ENCODE measurements around the gene PGLYRP3.
"Not testable (repeated sequence)": the region's sequence is repeated elsewhere in the genome, so short reads cannot be mapped to it uniquely, and the experiment has no call there.

Gene PGLYRP3

DNA sequence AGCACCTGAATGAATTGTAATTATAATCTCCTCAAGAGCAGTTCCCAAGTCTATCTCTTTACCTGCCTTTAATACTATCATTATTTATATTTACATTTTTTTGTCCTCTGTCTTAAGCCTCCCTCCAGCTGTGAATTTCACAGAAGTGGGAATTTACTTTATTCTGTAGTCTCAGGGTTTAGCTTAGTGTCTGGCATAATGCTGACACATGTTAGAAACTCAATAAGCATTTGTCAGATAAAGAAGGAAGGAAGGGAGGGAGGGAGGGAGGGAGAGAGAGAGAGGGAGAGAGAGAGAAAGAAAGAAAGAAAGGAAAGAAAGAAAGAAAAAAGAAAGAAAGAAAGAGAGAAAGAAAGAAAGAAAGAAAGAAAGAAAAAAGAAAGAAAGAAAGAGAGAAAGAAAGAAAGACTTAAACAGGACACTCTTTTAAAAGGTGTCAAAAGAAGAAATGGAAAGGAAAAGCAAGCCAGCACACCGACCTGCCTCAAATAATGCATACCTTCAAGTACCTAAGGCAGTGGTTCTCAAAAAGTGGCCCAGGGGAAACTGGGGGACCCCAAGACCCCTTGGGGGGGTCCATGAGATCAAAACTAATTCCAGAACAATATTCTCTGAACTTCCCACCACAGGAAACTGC is 37.7 kb upstream of the PGLYRP3 start:
- peak in 3 of 42 donors; percentile 1 to 12 (median 2) for DNase-seq
- intact Hi-C loops (cut with DNase I) = no loop called here

DNA sequence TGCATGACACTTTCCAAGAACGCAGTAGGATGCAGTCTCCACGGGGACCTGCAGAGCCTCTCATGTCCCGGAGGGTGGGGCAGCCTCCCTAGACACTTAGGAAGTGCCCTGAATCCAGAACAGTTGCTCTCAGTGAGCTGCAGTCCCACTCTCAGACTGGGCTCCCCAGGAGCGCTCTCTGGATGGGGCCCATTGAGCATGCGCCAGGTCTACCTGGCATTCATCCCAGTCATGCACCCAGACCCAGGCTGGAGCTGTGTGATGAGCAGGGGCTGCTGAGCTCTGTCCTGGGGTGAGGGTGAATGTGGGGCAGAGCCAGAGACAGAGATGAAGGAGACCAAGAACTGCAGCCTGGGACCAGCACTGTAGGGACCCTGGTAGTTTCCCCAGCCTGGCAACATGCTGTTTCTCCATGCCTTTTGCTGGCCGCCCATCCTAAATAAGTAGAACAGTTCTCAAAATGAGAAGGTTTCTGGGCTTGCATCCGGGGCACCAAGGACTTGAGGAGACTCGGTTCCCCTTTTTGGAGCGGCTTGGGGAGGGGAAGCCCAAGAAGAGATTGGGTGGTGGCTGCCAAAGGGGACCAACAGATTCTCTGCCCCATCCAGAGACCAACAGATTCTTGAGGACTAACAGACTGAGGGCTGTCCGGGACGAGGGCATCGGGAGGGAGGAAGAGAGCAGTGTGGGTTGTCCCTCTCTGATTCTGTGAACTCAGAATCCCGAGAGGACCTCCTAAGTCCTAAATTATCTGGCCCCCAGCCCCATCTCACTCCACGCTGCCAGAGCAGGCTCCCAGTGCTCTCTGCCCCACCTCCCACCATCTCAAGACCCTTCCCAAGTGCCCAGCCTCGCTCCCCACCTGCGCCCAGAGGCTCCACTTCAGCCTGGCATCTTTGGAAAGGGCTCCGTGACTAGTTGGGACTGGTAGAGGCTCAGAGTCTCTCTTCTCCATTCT is 36.9 kb upstream of the PGLYRP3 start:
- DNase-seq = peak in 4 of 42 donors; percentile 6 to 39 (median 20)
- intact Hi-C loops (cut with DNase I) = no loop called here

DNA sequence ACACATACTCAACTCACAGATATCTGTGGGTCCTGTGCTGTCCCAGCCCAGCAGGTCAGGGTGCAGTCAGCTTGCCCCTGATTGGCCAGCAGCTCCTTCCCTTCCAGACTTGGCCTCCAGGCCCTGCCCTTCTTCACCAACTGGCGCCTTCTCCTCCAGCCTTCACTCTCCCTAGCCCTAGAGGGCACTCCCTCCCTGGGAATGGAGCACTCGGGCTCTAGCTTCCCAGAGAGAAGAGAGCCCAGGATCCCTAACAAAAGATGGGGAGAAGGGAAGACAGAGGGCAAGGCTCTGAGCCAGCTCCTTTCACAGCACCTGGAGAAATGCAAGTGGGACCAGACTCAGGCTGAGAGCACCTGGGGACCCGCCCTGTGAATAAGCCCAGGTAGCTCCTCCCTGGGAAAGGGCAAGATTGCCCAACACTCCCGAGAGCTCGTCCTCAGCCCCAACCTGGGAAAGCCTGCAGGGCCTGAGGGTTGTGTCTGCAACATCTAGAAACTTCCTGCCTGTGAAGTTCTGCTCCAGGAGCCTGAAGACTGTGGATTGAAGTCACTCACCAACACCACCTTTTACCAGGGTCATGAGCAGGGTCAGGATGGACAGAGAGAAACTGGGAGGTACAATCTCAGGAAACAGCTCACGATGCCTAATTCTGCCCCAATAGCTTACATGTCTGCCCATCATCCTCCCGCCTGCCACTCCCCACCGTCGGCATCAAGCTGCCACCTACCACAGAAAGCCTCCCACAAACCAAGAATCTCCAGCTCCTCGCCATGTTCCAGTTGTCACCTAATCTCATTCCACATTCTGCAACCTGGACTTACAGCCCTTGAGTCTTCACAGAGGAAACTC is 36.0 kb upstream of the PGLYRP3 start, which contains the start of gene PGLYRP4:
Gene PGLYRP4 (minus strand): TSS at position 331 of the 852 bp plus-strand sequence. CDS start 909 bp downstream, outside the sequence.
- intact Hi-C loops (cut with DNase I) = no loop called here
- peak in 3 of 42 donors; percentile 11 to 24 (median 16) for DNase-seq

DNA sequence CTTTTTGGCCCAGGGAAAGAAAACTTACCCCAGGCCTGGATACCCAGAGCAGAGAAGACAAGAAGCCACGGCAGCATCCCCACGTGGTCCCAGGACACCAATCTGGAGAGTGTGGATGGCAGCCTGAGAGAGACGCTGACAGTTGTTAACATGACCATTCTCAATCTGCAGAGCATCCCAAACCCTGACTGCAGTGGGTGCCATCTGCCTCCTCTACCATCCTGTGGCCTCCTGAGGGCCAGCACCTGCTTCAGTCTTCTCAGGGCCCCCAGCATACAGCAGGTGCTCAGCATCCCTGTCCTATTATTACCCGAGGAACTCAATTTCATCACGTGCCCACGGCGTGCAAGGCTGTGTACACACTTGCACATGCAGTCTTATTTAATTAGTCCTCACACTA is 35.1 kb upstream of the PGLYRP3 start:
- intact Hi-C loops (cut with DNase I) = no loop called here
- peak in 2 of 42 donors; percentile 6 to 24 for DNase-seq

DNA sequence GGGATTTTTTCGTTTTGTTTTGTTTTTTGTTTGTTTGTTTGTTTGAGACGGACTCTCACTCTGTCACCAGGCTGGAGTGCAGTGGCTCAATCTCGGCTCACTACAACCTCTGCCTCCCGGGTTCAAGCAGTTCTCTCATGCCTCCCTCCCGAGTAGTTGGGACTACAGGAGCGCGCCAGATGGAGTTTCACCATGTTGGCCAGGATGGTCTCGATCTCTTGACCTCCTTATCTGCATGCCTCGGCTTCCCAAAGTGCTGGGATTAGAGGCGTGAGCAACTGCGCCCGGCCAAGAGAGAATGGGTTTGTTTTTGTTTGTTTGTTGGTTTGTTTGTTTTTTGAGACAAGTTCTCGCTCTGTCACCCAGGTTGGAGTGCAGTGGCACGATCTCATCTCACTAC is 34.3 kb upstream of the PGLYRP3 start:
- DNase-seq = peak in 3 of 42 donors; percentile 8 to 25 (median 25)
- intact Hi-C loops (cut with DNase I) = not testable (repeated sequence)

- DNase-seq = peak in 2 of 42 donors; percentile 8 to 9
- intact Hi-C loops (cut with DNase I) = no loop called here
Measured at GRCh38 chr1:153346077-153346723, 33.4 kb upstream of the PGLYRP3 start.

DNA sequence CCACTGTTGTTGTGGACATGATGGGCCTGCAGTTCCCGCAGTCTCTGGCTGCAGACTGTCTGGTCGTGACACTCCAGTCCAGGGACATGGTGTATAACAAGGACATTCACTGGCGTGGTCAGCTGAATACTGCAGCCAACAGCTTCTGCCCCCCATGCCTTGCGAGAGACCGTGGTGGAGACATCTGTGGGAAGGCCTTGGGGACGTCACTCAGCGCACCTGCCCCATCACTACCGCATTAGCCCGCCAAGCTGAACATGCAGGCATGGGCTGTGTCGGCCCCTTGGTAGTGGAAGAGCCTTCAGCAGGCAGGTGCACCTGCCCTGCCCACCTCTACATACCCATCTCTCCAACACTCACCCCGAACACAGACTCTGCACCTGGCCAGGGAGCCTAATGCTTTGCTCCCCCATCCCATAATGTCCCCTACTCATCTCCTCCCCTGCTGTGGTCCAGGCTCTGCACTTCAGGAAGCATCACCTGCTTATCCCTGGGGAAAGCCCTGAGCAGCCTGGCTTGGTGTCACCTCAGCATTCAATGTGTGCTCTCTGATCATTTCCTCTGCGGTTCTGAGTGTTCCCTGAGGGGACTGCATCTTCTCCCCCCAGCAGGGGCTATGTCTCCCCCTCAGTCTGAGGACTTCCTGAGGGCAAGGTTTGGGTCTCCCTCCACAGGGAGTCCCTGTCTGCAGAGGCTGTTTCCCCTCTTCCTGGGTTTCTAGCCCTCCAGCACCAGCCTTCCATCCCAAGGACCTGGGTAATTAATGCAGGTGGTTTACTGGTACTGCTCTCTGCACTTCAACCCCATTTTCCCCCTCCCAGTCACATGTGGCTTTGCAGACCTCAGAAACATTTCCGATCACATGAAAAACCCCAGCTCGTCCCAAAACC is 32.7 kb upstream of the PGLYRP3 start:
- intact Hi-C loops (cut with DNase I) = no loop called here
- peak in 2 of 42 donors; percentile 10 to 33 for DNase-seq

DNA sequence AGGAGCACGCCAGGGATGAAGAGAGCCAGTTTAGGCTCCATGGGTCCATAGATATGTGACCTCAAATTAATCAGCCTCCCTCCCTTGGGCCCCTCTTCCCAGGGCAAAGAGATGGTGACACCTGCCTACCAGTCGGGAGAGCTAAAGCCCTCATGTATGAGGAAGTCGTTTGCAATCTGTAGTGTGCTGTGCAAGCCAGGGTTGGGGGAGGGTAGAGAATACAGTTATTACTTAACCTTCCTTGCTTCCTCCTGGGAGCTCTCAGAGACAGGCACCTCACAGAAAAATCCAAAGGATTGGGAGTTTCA is 31.9 kb upstream of the PGLYRP3 start:
- peak in 3 of 42 donors; percentile 5 to 20 (median 20) for DNase-seq
- intact Hi-C loops (cut with DNase I) = no loop called here

GRCh38 chr1:153343811-153344717 is 31.3 kb upstream of the PGLYRP3 start:
- DNase-seq = peak in 1 of 42 donors; percentile 22
- intact Hi-C loops (cut with DNase I) = no loop called here

DNA sequence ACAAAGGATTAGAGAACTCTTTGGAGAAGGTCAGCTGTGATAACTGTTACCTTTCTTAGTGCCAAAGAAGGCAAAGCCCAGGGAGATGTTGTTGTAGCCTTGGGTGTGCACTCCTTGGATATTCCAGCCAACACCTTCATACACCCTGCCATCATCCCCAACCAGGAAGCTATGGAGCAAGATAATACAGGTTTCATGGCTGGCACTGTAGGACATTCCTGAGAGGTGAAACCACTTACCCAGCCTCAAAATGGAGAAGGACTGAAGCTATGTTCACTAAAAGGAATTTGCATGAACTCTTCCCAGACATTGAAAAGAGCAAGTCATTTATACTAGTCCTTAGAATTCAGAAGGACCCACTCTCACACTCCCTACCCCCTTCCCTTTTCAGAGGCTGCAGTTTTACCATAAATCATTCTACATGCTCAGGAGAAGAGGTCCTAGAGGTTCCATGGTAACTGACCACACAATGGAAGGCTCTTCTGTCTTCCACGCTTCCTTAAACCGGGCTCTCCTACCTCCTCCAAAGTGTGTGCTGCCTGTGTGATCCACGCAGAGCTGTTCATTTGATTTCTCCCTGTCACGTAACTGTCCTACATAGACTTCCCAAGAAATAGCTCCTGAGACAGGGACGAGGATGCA is 30.4 kb upstream of the PGLYRP3 start:
- intact Hi-C loops (cut with DNase I) = no loop called here
- DNase-seq = no peak

GRCh38 chr1:153342178-153342577 is 29.4 kb upstream of the PGLYRP3 start:
- no peak for DNase-seq
- intact Hi-C loops (cut with DNase I) = no loop called here

- intact Hi-C loops (cut with DNase I) = no loop called here
Measured at GRCh38 chr1:153341431-153341934, 28.7 kb upstream of the PGLYRP3 start.

DNA sequence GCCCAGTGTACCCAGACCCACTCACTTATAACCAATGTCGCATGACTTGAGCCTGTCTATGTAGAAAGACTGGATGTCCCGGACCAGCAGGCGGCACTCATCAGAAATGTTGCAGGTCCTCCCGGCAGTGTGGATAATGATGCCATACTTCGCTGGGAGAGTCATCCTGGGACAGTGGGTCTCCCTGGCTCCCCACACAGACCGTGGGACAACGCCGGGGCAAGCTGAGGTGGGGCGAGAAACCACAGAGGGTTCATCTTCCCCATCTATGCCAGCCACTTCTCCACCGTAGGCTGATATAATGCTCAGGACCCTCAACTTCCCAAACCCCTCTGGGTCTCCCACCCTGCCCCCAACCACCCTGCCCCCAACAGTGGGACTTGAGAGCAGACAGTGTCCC is 27.6 kb upstream of the PGLYRP3 start:
- intact Hi-C loops (cut with DNase I) = no loop called here
- DNase-seq = no peak

More at GRCh38 chr1:153341431-153341934, 28.7 kb upstream of the PGLYRP3 start:
- peak in 1 of 42 donors; percentile 21 for DNase-seq

DNA sequence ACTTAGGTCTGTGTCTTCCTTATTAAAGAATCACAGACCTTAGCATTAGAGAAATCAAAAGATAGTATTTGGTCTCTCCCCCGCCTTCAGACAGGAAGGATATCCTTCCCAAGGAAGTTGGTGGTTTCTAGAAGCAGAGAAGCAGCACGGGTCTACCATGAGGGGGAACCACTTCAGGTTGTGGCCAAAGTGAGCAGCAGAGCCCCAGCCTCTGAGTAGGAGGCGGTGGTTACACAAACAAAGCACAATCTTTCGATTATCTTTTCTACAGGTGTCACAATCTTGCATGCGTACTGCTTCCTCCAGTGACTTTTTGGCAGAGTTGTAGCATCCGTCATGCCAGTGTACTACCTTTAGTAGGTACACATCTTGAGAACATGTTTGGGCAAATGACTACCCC is 27.1 kb upstream of the PGLYRP3 start:
- DNase-seq = no peak
- intact Hi-C loops (cut with DNase I) = no loop called here

DNA sequence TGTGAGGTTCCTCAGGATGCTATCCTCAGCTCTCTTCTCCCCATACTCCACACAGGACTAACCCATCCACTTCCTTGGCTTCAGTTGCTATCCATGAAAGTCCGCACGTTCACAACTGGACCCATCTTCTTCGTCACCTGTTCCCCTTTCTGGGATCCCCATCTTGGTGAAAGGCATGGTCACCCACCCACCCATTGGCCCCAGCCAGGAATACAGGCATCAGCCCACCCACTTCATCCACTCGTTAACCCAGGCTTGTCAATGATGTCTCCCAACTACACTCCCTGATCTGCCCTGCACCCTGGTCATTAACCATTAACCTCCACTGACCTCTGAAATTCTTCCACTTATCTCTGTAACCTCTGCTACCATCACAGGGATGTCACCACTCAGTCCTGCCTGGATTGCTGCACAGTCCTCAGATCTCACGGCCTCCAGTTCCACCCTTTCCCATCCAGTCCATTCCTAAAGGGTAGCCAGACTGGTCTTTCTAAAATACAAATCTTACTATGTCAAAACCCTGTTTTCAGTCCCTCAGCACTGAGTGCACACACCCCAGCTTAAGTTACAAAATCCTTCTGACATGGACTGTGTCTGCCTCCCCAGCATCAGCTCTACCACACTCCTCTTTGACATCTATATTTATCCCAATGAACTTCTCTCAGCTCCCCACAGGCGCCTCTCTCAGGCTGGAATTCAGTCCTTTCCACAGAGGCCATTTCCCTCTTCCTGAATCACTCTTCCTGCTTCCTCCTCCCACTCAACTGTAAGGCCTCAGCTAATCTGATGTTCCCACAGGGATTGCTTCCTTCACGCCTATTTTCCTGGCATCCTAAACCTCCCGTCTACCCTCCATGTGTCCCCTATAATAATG is 25.5 kb upstream of the PGLYRP3 start:
- peak in 1 of 42 donors; percentile 25 for DNase-seq
- intact Hi-C loops (cut with DNase I) = no loop called here

Data from head of caudate nucleus (tissue), 42 donors.